ENCODE data around the gene CELSR1.

DNA sequence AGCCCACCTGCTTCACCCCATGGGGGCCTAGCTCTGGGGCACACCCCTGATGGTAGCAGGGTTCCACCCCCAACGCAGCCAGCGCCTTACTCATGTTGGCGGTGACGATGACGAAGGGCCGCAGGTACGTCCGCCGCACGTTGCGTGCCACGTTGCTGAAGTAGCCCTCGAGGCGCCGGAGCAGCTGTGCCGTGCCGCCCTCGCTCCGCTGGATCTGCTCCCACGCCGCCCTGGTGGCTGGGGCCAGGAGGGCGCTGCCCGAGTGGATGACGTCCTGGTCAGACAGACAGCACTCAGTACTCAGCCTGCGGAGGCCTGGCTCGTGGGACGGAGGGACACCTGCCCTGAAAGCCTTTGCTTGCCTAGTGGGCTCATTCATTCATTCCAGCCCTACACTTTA, 151.1 kb downstream of the CELSR1 start:
- TF ChIP-seq CTCF (IDR thresholded peaks at IDR 0.05; ENCODE audit: low read depth, low read length, poor library complexity, severe bottlenecking) (no peak), EZH2phosphoT487 (IDR thresholded peaks at IDR 0.05; ENCODE audit: borderline replicate concordance, low read length) (no peak)

Data from DOHH2 (cell line).